Neutrophil (primary cell): ENCODE measurements around the gene PDP2.

Experiments used
- H3K27ac ChIP-seq: fragments of 200-600 bp; sonication (generic); 2 replicates; pipeline ENCODE4 v1.5.1; 2016; ENCODE audit warnings: mild to moderate bottlenecking, moderate library complexity
- H3K27me3 ChIP-seq: fragments of 200-600 bp; sonication (generic); 2 replicates; pipeline ENCODE4 v1.6.0; 2016; ENCODE audit warnings: mild to moderate bottlenecking
- H3K36me3 ChIP-seq: fragments of 200-600 bp; sonication (generic); 2 replicates; pipeline ENCODE4 v1.5.1; 2017
- H3K4me1 ChIP-seq, 2 experiments: fragments of 200-600 bp in 1 of 2; sonication (generic) in 1 of 2; 1 replicate in 1 of 2; 2 replicates in 1 of 2; pipeline versions ENCODE4 v1.5.1 to v1.6.1; 2013 to 2016; ENCODE audit warnings: low read depth in 1 of 2, low read length in 1 of 2, mild to moderate bottlenecking in 1 of 2, moderate library complexity in 1 of 2; ENCODE audit not compliant: control insufficient read depth in 1 of 2, insufficient read depth in 1 of 2
- H3K4me3 ChIP-seq, 2 experiments: fragments of 200-600 bp in 1 of 2; sonication (generic) in 1 of 2; 1 replicate in 1 of 2; 2 replicates in 1 of 2; pipeline ENCODE4 v1.5.1; 2013 to 2016; ENCODE audit warnings: low read depth in 1 of 2, low read length in 1 of 2, mild to moderate bottlenecking in 1 of 2, moderate library complexity in 1 of 2
- H3K9me3 ChIP-seq: fragments of 200-600 bp; sonication (generic); 2 replicates; pipeline ENCODE4 v1.5.1; 2016
- CTCF ChIP-seq: fragments of 200-600 bp; sonication (generic); IDR thresholded peaks from 2 replicates; pipeline ENCODE4 v1.5.1; 2016; ENCODE audit warnings: antibody characterized with exemption

Gene PDP2

GRCh38 chr16:66936889-66937554 lies 56.7 kb downstream of the PDP2 start:
- no peak for TF ChIP-seq CTCF
- H3K4me1 ChIP-seq: peaks cover 20 to 23% of the 10 kb centered on the region in 2 experiments
- H3K36me3 ChIP-seq: peaks cover 46% of the 10 kb centered on the region
- H3K27ac ChIP-seq: no peak overlapping the region
- H3K4me3 ChIP-seq: no peak overlapping the region
- no peaks in the 10 kb centered on the region for H3K27me3 ChIP-seq
- no peaks in the 10 kb centered on the region for H3K9me3 ChIP-seq

- H3K36me3 ChIP-seq: peaks cover 48% of the 10 kb centered on the region
- no peak overlapping the region for H3K27ac ChIP-seq
- TF ChIP-seq CTCF: no peak
- peaks cover 20 to 23% of the 10 kb centered on the region in 2 experiments for H3K4me1 ChIP-seq
- H3K9me3 ChIP-seq: no peaks in the 10 kb centered on the region
- H3K4me3 ChIP-seq: no peak overlapping the region
- H3K27me3 ChIP-seq: no peaks in the 10 kb centered on the region
Measured at GRCh38 chr16:66937725-66938337, 57.5 kb downstream of the PDP2 start.

GRCh38 chr16:66939366-66939765 lies 59.1 kb downstream of the PDP2 start:
- Histone ChIP-seq H3K27ac (no peak overlapping the region), H3K36me3 (peaks cover 61% of the 10 kb centered on the region), H3K4me1 (peaks cover 12 to 13% of the 10 kb centered on the region in 2 experiments), H3K4me3 (no peak overlapping the region), H3K9me3 (no peaks in the 10 kb centered on the region), H3K27me3 (no peaks in the 10 kb centered on the region)
- no peak for TF ChIP-seq CTCF

GRCh38 chr16:66940236-66940635 lies 59.9 kb downstream of the PDP2 start:
- TF ChIP-seq CTCF: no peak
- H3K36me3 ChIP-seq: peaks cover 61% of the 10 kb centered on the region
- no peak overlapping the region for H3K4me3 ChIP-seq

More at GRCh38 chr16:66940236-66940635, 59.9 kb downstream of the PDP2 start:
- H3K9me3 ChIP-seq: no peaks in the 10 kb centered on the region
- H3K4me1 ChIP-seq: peaks cover 8 to 10% of the 10 kb centered on the region in 2 experiments
- H3K27me3 ChIP-seq: no peaks in the 10 kb centered on the region
- no peak overlapping the region for H3K27ac ChIP-seq
